ENCODE measurements around the gene SDSL.

SDSL gene

DNA sequence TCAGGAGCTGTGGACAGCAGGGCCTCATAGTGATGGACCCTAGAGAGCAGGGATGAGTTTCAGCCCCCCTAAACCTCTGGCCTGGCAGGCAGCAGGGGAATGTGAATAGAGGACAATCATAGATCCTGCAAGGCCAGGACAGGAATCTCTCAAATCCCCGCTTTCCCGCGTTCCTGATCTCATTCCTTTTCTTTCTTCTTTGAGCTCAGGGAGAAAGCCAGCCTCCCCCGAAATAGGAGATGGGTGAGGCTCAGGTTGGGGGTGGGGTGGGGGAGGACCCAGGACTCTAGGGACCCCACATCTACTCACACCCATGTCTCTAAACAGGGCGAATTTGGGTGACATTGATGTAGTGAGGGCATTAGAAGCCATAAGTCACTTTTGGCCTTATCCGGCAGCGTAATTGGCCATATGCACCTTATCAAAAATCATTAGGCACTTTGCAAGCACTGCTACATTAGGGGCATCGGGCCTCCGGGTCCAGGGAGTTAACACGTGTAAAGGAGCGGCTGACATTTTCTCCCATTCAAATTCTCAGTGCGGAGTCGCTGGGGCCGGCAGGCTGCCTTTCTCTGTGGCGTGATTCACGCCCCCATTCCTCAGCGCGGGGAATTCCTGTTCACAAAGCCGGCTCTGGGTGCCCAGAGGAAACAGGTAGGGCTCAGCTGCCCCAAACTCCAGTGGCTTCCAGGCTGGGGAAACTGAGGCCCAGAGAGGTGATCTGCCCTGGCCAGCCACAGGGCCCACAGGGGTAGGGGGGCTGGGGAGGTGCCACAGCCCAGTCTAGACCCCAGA lies 48.0 kb downstream of the SDSL start:
- FAIRE-seq = no peak

DNA sequence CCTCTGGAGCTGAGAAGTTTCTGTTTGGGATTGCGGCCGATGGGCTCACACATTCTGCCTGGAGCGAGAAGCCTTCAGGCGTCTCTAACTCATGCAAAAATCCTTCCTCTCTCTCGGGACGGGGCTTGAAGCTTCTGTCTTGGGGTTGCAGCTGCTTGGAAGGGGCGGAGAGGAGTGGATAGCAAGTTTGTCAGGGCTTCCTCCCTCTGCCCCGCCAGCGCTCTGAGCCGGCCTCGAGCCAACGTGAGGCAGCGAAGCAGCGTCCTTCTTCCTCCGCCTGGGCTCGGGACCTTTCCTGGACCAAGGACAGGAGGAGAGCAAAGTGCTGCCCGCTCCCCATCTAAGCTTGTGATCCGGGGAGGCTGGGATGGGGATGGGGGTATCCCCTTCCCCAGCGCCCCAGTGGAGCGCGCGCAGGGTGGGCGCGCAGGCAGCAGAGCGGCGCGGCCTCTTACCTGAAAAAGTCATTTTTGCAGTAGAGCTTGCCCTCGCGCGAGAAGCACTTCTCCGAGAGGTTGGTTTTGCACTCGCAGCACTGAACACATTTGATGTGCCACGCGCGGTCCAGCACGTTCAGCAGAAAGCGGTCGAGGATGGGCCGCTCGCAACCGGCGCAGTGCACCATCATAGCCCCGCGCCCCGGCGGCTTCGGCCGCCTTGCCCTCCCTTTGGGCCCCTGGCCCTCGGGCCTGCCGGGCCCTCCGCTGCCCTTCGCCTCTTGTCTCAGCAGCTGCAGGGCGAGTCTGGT lies 48.9 kb downstream of the SDSL start:
- FAIRE-seq = no peak

DNA sequence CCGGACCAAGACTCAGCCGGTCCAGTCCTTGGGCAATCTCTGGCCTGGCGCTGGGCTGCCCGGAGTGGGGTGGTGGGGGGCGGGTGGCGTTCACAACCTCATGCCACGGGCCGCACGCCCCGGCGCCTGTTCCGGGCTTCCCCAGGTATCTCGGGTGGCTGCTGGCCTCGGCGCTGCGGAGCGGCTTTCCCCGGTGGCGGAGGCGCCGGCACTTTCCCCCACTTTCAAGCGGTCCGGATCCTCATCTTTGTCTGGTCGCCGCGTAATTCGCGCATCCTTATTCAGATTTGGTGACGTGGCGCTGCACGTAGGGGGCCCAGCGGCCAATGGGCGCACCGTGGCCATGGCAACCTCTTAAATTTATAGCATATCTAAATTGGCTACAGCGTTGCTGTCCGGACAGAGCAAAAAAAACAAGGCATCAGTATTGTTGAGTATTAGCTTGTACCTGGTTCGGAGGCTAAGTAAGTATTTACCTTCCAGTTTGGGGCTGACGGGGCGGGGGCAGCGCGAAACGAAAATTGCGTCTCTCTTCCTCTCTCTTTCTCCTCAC lies 49.5 kb downstream of the SDSL start, which contains the start of gene LHX5:
LHX5 (minus strand) TSS at position 253 of the 553 bp plus-strand sequence. CDS start 373 bp downstream, outside the sequence.
- FAIRE-seq = no peak

DNA sequence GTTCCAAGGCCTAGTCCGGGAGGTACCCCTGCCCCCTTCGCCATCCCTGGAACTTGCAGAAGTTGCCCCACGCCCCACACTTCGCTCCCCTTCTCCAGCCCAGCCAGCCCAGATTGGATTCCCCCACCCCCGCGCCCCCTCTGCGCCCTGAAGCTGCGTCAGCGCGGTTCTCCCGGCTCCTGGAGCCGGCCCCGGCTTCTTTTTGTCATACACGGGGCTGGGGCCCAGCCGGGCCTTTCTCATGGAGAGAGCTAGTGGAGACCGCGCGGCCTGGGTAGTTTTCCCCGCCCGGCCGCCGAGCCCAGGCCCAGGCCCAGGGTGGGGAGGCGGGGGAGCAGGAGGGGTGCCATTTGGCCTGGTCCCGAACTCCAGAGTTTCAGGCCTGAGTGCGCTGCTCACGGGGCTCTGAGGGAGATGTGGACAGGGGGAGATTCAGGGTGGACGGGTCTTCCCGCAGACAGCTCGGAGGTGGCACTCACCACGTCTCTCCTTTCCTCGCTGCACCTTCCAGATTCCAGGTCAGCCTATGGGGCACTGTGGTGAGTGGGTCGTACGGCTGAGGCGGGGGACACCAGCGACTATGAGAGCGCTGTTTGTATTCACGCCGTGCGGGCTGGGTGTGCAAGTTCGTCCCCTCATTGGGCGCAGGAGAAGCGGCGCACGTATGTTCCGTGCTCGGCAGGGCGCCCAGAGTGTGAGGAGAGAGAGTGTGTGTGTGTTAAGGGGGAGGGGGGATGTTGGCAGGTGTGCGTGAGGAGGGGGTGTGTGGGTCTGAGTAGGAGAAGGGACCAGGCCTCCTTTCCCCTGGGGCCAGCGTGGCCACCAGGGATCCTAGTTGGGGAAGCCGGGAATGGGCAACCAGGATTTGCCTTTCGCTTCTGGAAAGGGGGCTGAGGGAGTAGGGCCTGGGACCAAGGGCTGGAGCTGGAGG lies 50.3 kb downstream of the SDSL start:
- FAIRE-seq = no peak

DNA sequence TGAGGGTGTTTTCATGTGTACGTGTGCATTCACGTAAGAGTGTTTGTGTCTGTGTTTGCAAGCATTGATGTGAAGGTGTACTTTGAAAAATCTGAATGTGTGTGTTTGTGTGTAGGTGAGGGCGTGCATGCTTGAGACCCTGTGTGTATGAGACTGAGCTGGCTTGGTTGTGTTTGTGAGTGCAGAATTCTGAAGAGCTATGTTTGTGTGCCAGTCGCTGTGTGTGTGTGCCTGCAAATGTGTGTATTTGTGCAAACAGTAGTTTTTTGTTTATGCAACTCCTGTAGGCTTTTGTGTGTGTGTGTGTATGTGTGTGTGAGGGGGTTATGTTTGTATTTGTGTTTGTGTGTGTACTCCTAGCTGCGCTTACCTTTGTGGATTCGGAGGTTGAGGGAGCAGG lies 51.2 kb downstream of the SDSL start:
- no peak for FAIRE-seq

DNA sequence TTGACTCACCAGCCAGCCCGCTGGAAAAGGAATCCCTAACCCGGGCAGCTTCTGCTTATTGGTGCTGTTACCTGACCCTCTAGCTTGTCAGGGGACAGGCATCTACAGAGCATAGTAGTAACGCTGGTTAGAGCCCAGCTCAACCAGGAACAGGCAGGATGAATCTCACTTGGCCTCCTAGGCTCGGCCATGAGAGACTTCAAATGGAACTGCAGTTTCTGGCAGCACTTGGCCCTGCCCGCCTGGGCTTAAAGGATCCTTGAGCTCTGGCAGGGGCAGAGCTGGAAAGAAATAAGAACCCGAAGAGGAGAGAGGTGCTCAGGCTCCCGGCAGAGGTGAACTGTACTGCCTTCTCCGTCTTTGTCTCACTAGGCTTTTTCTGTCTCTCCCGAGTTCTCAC lies 51.8 kb downstream of the SDSL start:
- no peak for FAIRE-seq

DNA sequence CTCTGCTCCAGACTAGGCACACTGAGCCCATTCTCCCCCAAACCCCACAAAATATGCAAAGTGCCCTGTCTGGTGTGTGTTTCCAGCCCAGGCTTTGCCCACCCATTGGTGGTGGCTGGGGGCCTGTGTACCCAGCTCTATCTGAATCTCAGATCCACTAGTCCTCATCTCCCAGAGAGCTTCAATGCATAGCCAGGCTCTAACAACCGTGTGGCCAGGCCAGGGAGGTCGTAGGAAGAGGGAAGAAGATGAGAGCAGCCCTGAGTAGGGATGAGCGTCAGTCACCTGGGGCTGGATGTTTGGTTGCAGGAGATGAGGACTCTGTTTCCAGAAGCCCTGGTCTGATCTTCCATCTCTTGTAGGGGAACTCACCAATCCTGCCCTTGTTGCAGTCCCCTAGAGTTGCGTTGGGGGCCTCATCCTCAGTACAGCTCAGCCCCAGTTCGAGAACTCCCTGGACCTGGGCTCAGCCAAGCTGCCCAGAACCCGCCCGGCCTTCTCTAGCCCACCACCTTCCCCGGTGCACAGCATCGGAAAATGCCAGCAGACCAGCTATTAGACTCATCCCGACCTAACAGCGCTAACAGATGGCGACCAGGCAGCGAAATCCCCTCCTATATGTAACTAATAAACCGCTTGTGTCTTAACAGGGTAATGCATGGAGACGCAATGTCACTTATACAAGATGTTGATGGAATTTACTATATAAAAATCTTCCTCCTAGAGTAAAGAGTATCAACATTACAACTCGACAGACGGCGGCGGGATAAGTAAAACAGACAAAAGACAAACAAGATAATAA lies 52.7 kb downstream of the SDSL start:
- FAIRE-seq = no peak

DNA sequence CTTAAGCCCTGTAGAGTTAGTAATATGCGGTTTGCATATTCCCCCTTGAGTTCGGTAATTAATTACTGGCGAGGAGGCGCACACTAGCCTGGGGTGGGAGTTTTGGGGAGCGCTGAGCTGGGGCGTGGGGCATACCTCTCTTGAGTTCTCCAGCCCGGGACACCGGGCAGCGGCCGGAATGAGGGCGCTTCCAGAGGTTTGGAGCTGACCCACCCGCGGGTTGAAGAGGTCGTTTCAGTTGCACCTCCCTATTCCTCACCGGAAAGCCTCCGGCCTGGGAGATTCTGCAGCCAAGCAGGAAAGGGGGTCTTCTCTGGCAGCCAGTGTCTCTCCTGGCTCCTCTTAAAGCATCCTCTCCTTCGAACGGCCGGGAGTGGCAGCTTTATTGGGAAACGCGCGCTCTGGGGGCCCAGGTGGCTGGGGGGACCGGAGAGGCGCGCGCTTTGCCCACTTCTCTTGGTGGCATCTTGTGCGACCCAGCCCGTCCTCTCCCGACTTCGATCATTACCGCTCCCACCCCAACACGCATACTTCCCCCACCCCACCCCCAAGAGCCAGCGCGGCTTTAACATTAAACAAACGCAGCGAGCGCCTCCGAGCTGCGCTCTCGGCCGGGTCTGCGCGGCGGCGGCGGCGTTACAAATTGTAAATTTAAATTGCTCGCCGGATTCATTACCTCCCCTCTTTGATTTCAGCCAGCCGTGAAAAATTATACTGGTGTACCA lies 53.4 kb downstream of the SDSL start:
- no peak for FAIRE-seq

DNA sequence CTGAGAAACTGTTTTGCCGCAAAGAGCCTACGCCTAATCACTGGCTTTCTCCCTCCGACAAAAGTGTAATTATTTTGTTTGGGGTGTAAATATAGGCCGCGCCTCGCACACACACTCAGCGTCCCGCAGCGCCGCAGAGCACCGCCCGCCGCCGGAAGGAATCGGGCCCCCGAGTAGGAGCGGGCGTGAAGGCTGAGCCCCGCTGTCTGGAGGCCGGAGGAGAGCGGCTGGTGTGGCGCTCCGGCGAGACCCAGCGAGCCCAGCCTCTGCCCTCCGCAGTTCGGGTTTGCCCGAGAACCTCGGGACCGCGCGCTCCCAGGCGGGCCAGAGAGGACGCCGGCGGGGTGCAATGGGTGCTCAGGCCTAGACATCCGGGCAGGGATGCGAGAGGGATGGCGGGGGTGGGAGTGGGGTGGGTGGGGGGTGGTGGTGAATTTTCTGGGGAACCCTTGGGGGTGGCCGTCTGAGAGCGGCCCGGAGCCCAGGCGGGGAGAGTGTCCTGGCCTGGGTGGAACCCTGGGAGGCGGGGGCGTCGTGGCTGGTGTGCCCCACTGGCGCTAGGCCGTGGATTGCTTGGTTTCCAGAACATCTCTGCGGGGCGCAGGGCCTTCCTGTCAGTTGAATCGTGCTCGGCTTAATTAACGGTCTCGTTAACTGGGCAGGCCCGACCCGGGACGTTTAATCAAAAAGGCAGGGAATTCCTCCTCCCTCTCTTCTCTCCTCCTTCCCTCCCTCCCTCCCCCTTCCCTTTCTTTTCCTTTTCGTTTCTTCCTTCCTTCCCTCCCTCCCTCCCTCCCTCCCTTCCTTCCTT lies 54.2 kb downstream of the SDSL start:
- FAIRE-seq = no peak

DNA sequence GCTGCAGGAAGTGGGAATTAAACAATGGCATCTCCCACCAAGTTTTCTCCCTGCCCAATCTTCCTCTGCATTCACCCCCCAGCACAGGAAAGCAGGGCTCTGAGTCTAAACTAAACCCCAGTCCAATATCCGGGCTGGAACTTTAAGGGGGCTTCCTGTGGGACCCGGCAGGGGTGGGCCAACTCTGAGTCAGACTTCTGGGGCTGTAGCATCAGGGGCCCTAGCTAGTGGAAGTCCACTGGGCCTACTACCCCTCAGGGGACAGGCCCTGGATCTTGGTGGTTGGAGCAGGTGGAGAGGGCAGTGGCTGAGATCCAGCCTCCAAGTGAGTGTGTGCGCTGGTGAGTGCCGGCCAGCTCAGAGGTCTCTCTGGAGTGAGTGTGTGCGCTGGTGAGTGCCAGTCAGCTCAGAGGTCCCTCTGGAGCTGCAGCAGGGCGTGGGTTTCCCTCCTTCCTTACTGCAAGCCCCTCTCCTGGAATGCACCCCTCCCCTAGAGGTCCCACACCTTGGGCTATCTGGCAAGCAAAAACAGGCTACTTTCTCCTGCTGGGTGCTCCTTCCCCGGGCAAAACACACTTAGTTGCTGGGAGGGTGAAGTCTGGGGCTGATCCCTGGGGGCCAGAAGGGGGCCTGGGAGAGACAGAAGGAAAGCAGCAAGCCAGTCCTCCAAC lies 55.1 kb downstream of the SDSL start:
- FAIRE-seq = no peak

DNA sequence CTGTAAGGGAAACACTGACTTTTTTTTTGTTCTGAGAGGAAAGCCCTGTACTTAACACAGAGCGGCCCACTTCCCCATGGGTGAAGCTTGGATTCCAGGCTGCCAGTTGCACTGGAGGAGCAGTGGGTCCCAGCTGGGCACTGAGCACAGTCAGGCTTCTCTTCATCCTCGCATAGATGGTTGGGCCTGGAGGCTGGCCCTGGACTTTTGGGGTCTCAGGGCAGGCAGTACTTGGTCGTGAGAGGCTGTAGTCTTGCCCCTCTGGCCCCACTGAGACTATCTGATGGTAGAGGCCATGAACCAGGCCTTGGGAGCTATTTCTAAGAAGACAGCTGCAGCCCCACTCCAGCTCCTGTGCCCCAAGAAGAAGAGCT lies 55.6 kb downstream of the SDSL start:
- no peak for FAIRE-seq

DNA sequence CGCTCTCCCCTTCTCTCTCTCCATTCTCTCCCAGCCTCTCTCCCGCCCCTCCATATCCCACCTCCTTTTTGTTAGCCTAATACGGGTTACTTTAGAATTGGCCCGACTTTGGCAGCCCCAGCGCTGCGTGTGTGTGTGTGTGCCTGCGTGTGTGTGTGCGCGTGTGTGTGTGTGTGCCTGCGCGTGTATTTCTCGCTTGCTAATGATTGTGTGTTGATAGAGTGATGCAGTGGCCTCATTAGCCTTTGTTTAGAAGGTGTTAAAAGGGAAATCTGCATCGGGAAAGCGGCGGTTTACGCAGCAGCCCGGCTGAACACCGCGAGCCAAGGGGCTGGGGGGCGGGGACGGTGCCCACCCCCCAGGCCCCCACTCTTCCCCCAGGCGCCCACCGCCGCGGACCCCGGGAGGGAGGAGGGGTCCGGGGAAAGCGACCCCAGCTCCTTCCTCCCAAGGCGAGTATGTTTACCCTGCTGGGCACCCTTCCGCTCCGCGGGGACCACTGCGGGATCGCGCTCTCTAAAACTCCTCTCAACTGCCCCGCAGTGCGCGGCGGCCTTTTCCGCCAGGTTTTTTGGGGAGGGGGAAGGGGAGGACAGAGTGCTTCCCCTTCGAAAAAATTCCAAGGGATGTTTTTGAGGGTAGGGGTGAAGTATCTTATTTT lies 56.3 kb downstream of the SDSL start:
- no peak for FAIRE-seq

DNA sequence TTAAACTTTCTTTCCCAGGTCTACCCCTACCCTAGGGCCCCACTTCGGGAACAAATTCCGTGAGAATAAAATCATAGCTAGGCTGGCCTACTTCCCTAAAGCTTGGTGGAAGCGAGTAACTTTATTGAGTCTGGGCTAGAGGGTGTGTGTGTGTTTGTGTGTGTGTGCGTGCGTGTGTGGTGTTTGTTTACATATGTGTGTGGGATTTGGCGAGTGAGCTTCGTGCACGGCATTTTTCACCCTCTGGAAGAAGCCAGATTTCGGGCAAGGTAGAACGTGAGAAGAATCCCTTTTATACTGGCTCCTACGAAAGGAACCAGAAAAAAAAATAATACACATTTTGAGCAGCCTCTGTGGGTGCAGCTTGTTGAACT lies 57.0 kb downstream of the SDSL start:
- FAIRE-seq = no peak

DNA sequence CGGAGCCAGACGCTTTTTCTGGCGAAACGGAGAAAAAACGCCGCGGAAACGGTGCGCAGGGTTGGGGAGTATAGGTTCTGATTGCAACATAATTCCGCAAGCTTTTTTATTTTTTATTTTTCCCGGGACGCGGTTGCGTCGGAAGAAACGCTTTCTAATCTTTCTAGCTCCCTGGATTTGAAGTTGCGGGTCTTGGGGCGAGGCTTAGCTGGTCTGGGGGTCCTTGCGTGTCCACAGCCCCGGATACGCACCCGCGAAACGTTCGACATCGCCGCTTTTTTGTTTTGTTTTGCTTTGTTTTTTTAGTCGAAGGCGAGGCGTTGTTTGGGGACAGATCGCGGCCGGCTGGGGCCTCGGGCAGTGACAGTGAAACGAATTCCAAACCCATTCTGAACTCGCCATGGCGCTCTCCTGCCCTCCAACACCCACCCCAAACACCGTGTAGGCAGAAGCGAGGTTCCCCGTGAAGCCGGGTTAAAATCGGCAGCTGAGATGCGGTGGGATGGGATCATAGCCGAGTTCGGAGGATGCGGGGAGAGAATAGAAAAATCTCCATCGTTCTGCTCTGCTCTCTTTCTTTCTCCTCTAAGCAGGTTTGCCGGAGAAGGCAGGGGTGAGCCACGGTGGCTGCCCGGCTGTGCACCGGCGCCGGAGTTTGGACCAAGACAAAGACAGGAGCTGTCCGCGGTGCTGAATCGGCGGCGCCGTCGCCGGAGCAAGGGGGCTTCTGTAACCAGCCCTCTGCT lies 57.6 kb downstream of the SDSL start:
- FAIRE-seq = no peak

DNA sequence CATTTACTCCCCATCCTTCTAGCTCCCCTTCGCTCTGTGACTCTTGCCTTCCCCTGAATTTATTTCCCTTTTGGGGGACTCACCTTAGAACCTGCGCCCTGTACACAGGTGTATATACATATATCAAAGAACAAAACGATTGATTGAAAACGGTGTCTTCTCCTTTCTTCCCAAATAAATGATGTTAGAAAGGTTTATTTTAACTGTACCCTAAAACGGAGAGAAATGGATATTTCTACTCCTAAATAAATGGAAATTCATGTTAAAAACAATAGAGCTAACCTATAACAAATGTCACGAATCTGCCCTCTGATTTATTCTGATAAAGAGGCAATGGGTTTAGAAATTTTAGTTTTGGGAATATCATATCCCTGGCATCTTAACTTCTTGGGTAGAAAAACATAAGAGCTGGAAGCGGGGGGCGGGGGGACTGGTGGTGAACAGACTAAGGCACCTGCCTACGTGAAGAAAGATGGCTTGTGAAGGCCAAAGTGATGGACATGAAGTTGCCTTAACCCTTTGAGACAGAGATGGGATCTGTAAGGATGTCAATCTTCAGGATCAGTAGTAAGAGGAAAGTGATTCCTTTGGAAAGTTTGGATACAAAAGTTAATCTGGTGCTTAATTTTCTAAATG lies 58.3 kb downstream of the SDSL start:
- no peak for FAIRE-seq

DNA sequence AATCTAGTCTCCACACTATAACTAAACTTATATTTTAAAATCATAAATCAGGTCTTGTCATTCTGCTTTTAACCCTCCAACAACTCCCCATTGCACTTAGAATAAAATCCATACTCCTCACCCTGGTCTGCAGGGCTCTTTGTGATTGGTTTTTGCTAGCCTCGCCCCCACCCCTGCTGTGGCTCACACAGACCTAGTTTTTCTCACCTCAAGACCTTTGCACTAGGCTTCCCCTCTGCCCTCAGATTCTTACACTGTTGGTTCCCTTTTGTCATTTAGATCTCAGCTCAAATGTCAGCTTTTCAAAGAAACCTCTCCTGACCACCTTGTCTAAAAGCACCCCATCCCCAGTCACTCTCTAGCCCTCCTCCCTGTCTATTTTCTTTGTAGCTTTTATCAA lies 60.2 kb downstream of the SDSL start:
- FAIRE-seq = no peak

DNA sequence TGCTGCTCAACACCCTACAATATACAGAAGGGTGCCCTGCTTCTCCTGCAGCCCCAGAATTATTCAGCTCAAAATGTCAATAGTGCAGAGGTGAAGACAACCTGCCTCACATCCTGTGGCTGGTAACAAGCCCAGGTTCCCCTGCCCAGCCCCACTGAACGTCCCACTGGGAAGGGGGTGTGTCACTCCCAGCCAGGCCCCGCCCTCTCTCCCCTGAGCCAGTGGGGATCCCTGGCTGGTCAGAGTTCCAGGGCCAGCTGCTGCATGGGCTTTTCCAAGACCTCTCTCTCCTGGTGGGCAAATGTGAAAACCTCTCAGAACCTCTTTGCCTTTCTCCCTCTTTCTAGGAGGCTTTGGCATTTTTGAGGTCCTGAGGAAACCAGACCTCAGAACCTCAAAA lies 63.1 kb downstream of the SDSL start:
- FAIRE-seq = no peak

DNA sequence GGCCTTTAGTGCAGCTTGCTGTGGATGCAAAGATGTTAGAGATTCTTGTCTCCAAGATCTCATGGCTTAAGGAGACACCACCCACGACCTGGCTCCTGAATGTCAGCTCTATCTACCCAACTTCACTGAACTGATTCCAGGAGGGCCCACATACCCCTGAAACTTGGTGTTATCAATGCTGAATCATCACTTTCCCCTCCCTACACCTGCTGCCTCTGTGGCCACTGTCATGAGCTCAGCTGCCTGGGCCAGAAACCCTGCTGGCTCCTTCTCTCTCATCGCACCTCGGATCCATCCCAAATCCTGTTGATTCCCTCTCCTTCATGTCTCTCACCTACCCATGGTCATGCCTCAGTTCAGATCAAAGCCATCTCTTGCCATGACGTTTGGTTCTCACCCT lies 64.5 kb downstream of the SDSL start:
- no peak for FAIRE-seq

All from colon (tissue), 2 donors.